Fibroblast of the aortic adventitia (primary cell): ENCODE results near the gene NAPA. TPM values are rescaled to one million over a fixed set of nuclear protein-coding genes. Genes with fewer than 3 reads are reported as not detected.

Experiments
- DNase-seq: peaks from one replicate; pipeline ENCODE4 v3.0.0-alpha.2; 2010; ENCODE audit warnings: low read depth
- H3K4me3 ChIP-seq: 2 replicates; pipeline ENCODE4 v1.5.1; 2011; ENCODE audit warnings: low read depth, mild to moderate bottlenecking, control low read depth, low read length, moderate library complexity
- CTCF ChIP-seq: IDR thresholded peaks from 2 replicates; pipeline ENCODE4 v1.5.1; 2011; ENCODE audit warnings: mild to moderate bottlenecking, low read length, control low read depth, inconsistent platforms; ENCODE audit not compliant: insufficient read depth
- total RNA-seq: library from RNA; depleted of rRNA; stranded (reverse); fragments of >200 nt; gene quantifications from 2 replicates; pipeline ENCODE4 v1.2.3, GENCODE V29; 2012; ENCODE audit warnings: low replicate concordance

Gene NAPA
- 63.4 and 66.0 TPM in 2 replicates for total RNA-seq

GRCh38 chr19:47514869-47515588 is at the start of gene NAPA:
Gene NAPA, minus strand, starts transcription at chr19:47515063. Its CDS starts 123 bp downstream, at chr19:47514940.
- H3K4me3 ChIP-seq = peak within 1 kb of the TSS; percentile 99
- no peak for TF ChIP-seq CTCF
- DNase-seq = peak; percentile 100

- TF ChIP-seq CTCF = no peak
- no peak for DNase-seq
- H3K4me3 ChIP-seq = no peak overlapping the region
Measured at GRCh38 chr19:47564081-47564480, 49.2 kb upstream of the NAPA start.

GRCh38 chr19:47561440-47562057 is 46.7 kb upstream of the NAPA start:
- no peak for DNase-seq
- TF ChIP-seq CTCF = no peak
- H3K4me3 ChIP-seq = no peak overlapping the region

- TF ChIP-seq CTCF = no peak
- H3K4me3 ChIP-seq = no peak overlapping the region
- DNase-seq = no peak
Measured at GRCh38 chr19:47560999-47561398, 46.1 kb upstream of the NAPA start.

GRCh38 chr19:47550129-47550528 is 35.3 kb upstream of the NAPA start:
- H3K4me3 ChIP-seq = no peak overlapping the region
- no peak for TF ChIP-seq CTCF
- no peak for DNase-seq

GRCh38 chr19:47549261-47549862 is 34.5 kb upstream of the NAPA start:
- H3K4me3 ChIP-seq = no peak overlapping the region
- no peak for DNase-seq
- TF ChIP-seq CTCF = no peak
